H1 (cell line): ENCODE measurements around the gene DSCAM. TPM values are rescaled to one million over a fixed set of nuclear protein-coding genes. Genes with fewer than 3 reads are reported as not detected.

Experiments
- CTCF ChIA-PET: fragments of 300-600 bp; sonication (Branson Sonifier 250); formaldehyde crosslinking; loops from one replicate; lab custom pipeline; 2021; ENCODE audit not compliant: partially characterized antibody; lab: Charles Lee
- POLR2A ChIA-PET: fragments of 300-600 bp; sonication (Branson Sonifier 250); formaldehyde crosslinking; loops from one replicate; lab custom pipeline; 2021; ENCODE audit warnings: inconsistent platforms; ENCODE audit not compliant: partially characterized antibody; lab: Charles Lee
- DNase-seq, 2 experiments: peaks; one replicate each; pipeline versions ENCODE4 v3.0.0 to v3.0.0-alpha.2; 2010 to 2022; ENCODE audit warnings: low spot score in 2 of 2, low read depth in 1 of 2, mixed read lengths in 1 of 2
- FAIRE-seq: peaks from 2 replicates; lab custom pipeline; 2011; peaks lifted over from hg19 to GRCh38; lab: Jason Lieb, UNC
- H2AFZ ChIP-seq: 2 replicates; pipeline ENCODE4 v1.8.1; 2012; ENCODE audit warnings: low read length, inconsistent platforms
- H2AK5ac ChIP-seq: 2 replicates; pipeline ENCODE4 v1.6.1; 2013; ENCODE audit warnings: low read depth, low read length
- H2BK120ac ChIP-seq: replicated peaks from 2 replicates; pipeline ENCODE3; 2013; ENCODE audit warnings: low read depth, low read length, inconsistent platforms
- H2BK12ac ChIP-seq: 2 replicates; pipeline ENCODE4 v1.6.1; 2013; ENCODE audit warnings: low read depth, low read length
- H2BK15ac ChIP-seq: 2 replicates; pipeline ENCODE4 v1.6.1; 2013; ENCODE audit warnings: low read length
- H2BK20ac ChIP-seq: 2 replicates; pipeline ENCODE4 v1.6.1; 2013; ENCODE audit warnings: low read length
- H2BK5ac ChIP-seq: 2 replicates; pipeline ENCODE4 v1.6.1; 2013; ENCODE audit warnings: low read depth, low read length
- H3K14ac ChIP-seq: 2 replicates; pipeline ENCODE4 v1.6.1; 2013; ENCODE audit warnings: inconsistent platforms; ENCODE audit not compliant: insufficient read length
- H3K18ac ChIP-seq: 2 replicates; pipeline ENCODE4 v1.6.1; 2013; ENCODE audit warnings: low read length; ENCODE audit errors: extremely low read depth
- H3K23ac ChIP-seq: 2 replicates; pipeline ENCODE4 v1.6.1; 2013; ENCODE audit warnings: inconsistent platforms; ENCODE audit not compliant: insufficient read length
- H3K23me2 ChIP-seq: 2 replicates; pipeline ENCODE4 v1.6.1; 2013; ENCODE audit warnings: low read depth, low read length
- H3K27ac ChIP-seq: 2 replicates; pipeline ENCODE4 v1.6.1; 2011; ENCODE audit warnings: low read depth, low read length, inconsistent platforms
- H3K27me3 ChIP-seq, 4 experiments: replicated peaks in 1 of 4; 1 replicate in 1 of 4; 2 replicates in 3 of 4; pipeline versions ENCODE4 v1.6.1 to v1.8.1; 2011 to 2013; ENCODE audit warnings: low read length in 3 of 4, mild to moderate bottlenecking in 3 of 4, inconsistent platforms in 2 of 4, mixed read lengths in 2 of 4, moderate library complexity in 1 of 4; ENCODE audit not compliant: control insufficient read depth in 3 of 4, insufficient read depth in 3 of 4; ENCODE audit errors: extremely low read depth in 1 of 4
- H3K36me3 ChIP-seq, 4 experiments: 2 replicates each; pipeline versions ENCODE4 v1.6.1 to v1.8.1; 2011 to 2013; ENCODE audit warnings: mild to moderate bottlenecking in 4 of 4, low read length in 3 of 4, moderate library complexity in 2 of 4, control low read depth in 1 of 4, inconsistent platforms in 1 of 4; ENCODE audit not compliant: insufficient read depth in 4 of 4, control insufficient read depth in 2 of 4
- H3K4ac ChIP-seq: replicated peaks from 2 replicates; pipeline ENCODE3; 2013; ENCODE audit warnings: low read length, low read depth, mixed read lengths, inconsistent platforms; ENCODE audit not compliant: insufficient read length
- H3K4me1 ChIP-seq, 4 experiments: replicated peaks in 1 of 4; 1 replicate in 1 of 4; 2 replicates in 3 of 4; pipeline versions ENCODE4 v1.6.1 to v1.8.1; 2011 to 2013; ENCODE audit warnings: low read length in 3 of 4, inconsistent platforms in 2 of 4, mixed read lengths in 1 of 4; ENCODE audit not compliant: insufficient read depth in 4 of 4, control insufficient read depth in 3 of 4
- H3K4me2 ChIP-seq, 2 experiments: 2 replicates each; pipeline versions ENCODE4 v1.6.1 to v1.8.1; 2011 to 2013; ENCODE audit warnings: low read depth in 2 of 2, low read length in 2 of 2, control low read depth in 1 of 2, inconsistent platforms in 1 of 2, mild to moderate bottlenecking in 1 of 2; ENCODE audit not compliant: insufficient read depth in 1 of 2
- H3K4me3 ChIP-seq, 4 experiments: fragments of 200-600, 300-600 bp in 1 of 4; sonication (generic), shearing (Covaris generic), sonication (Bioruptor Twin) in 1 of 4; 2 replicates each; pipeline versions ENCODE4 v1.5.1 to v1.8.1; 2011 to 2016; ENCODE audit warnings: low read length in 4 of 4, low read depth in 3 of 4, control low read depth in 2 of 4, inconsistent platforms in 2 of 4, mild to moderate bottlenecking in 2 of 4, mixed read lengths in 1 of 4, moderate library complexity in 1 of 4; ENCODE audit not compliant: insufficient read depth in 2 of 4; ENCODE audit errors: extremely low read depth in 1 of 4
- H3K56ac ChIP-seq: replicated peaks from 2 replicates; pipeline ENCODE3; 2013; ENCODE audit warnings: low read depth, mild to moderate bottlenecking, mixed read lengths, low read length, inconsistent platforms; ENCODE audit not compliant: insufficient read length
- H3K79me1 ChIP-seq: 2 replicates; pipeline ENCODE4 v1.6.1; 2013; ENCODE audit warnings: low read depth, low read length, control low read depth
- H3K79me2 ChIP-seq, 2 experiments: 2 replicates each; pipeline versions ENCODE4 v1.6.1 to v1.8.1; 2012 to 2013; ENCODE audit warnings: low read length in 2 of 2, mild to moderate bottlenecking in 2 of 2, inconsistent platforms in 1 of 2; ENCODE audit not compliant: insufficient read depth in 2 of 2, control insufficient read depth in 1 of 2
- H3K9ac ChIP-seq, 4 experiments: replicated peaks in 1 of 4; 1 replicate in 1 of 4; 2 replicates in 3 of 4; pipeline versions ENCODE4 v1.6.1 to v1.8.1; 2011 to 2013; ENCODE audit warnings: low read depth in 3 of 4, low read length in 3 of 4, control low read depth in 2 of 4, mild to moderate bottlenecking in 2 of 4, moderate library complexity in 2 of 4, inconsistent platforms in 1 of 4; ENCODE audit errors: extremely low read depth in 1 of 4
- H3K9me3 ChIP-seq, 2 experiments: 2 replicates each; pipeline versions ENCODE4 v1.6.1 to v1.8.1; 2012 to 2013; ENCODE audit warnings: mild to moderate bottlenecking in 2 of 2, moderate library complexity in 2 of 2, control low read depth in 1 of 2, inconsistent platforms in 1 of 2, low read depth in 1 of 2, low read length in 1 of 2, mixed read lengths in 1 of 2; ENCODE audit not compliant: insufficient read depth in 2 of 2
- H4K20me1 ChIP-seq, 2 experiments: replicated peaks in 1 of 2; 2 replicates each; pipeline versions ENCODE3 to v1.8.1; 2011 to 2013; ENCODE audit warnings: inconsistent platforms in 2 of 2, low read length in 2 of 2, mild to moderate bottlenecking in 1 of 2; ENCODE audit not compliant: insufficient read depth in 2 of 2, control insufficient read depth in 1 of 2
- H4K5ac ChIP-seq: 2 replicates; pipeline ENCODE4 v1.6.1; 2013; ENCODE audit warnings: low read length, low read depth, mixed read lengths, inconsistent platforms; ENCODE audit not compliant: insufficient read length
- H4K8ac ChIP-seq: 2 replicates; pipeline ENCODE4 v1.8.0; 2013; ENCODE audit warnings: mild to moderate bottlenecking, moderate library complexity, low read length, inconsistent platforms; ENCODE audit not compliant: insufficient read depth; ENCODE audit errors: extremely low read depth
- H4K91ac ChIP-seq: replicated peaks from 2 replicates; pipeline ENCODE3; 2013; ENCODE audit warnings: low read length, mixed read lengths, inconsistent platforms; ENCODE audit not compliant: insufficient read length
- ATF3 ChIP-seq: IDR thresholded peaks from 2 replicates; pipeline ENCODE4 v1.6.1; 2011; ENCODE audit warnings: low read depth, mild to moderate bottlenecking, low read length; ENCODE audit not compliant: insufficient read depth
- BACH1 ChIP-seq: IDR thresholded peaks from 2 replicates; pipeline ENCODE4 v1.6.1; 2012; ENCODE audit warnings: low read length, improper control_type of control experiment
- FOSL1 ChIP-seq: IDR thresholded peaks from 2 replicates; pipeline ENCODE4 v1.6.1; 2011; ENCODE audit warnings: mild to moderate bottlenecking, low read depth, low read length, moderate library complexity; ENCODE audit not compliant: insufficient read depth
- KDM5A ChIP-seq: fragments of 200-600 bp; IDR thresholded peaks from 2 replicates; pipeline ENCODE4 v1.7.1; 2012; ENCODE audit warnings: mild to moderate bottlenecking, low read length, inconsistent platforms, mixed read lengths
- RAD21 ChIP-seq, 2 experiments: IDR thresholded peaks in 1 of 2; conservative IDR thresholded peaks in 1 of 2; 2 replicates each; pipeline ENCODE4 v1.6.1; 2011; ENCODE audit warnings: low read depth in 2 of 2, low read length in 2 of 2, improper control_type of control experiment in 1 of 2, inconsistent platforms in 1 of 2, mild to moderate bottlenecking in 1 of 2, moderate library complexity in 1 of 2
- RBBP5 ChIP-seq: IDR thresholded peaks from 2 replicates; pipeline ENCODE4 v1.7.1; 2012; ENCODE audit warnings: low read depth, mild to moderate bottlenecking, inconsistent platforms, low read length, moderate library complexity, borderline replicate concordance
- SAP30 ChIP-seq: fragments of 300-600 bp; sonication (generic); IDR thresholded peaks from 2 replicates; pipeline ENCODE4 v1.7.1; 2012; ENCODE audit warnings: low read length, moderate library complexity, mild to moderate bottlenecking, inconsistent platforms; ENCODE audit not compliant: insufficient read depth, insufficient replicate concordance
- SIX5 ChIP-seq: IDR thresholded peaks from 2 replicates; pipeline ENCODE4 v1.6.1; 2011; ENCODE audit warnings: mild to moderate bottlenecking, low read depth, low read length
- SRF ChIP-seq: IDR thresholded peaks from 2 replicates; pipeline ENCODE4 v1.6.1; 2011; ENCODE audit warnings: mild to moderate bottlenecking, low read depth, low read length, moderate library complexity
- TAF1 ChIP-seq: IDR thresholded peaks from 2 replicates; pipeline ENCODE4 v1.6.1; 2011; ENCODE audit warnings: mild to moderate bottlenecking, low read depth, low read length
- whole genome bisulfite sequencing, 2 experiments: shearing (Covaris generic) in 1 of 2; methylation state at CpG; one replicate each; pipeline versions ENCODE4 v1.1.6 to v1.1.7; 2013 to 2015; ENCODE audit warnings: low lambda C conversion rate in 2 of 2, mixed read lengths in 2 of 2, inconsistent platforms in 1 of 2, low coverage in 1 of 2, missing lambda C conversion rate in 1 of 2; ENCODE audit not compliant: insufficient replicate concordance in 2 of 2, insufficient coverage in 1 of 2, insufficient read length in 1 of 2; ENCODE audit errors: extremely low coverage in 1 of 2, missing lambda C conversion rate in 1 of 2; 5-methylcytosine and 5-hydroxymethylcytosine counted together
- polyA plus RNA-seq, 7 experiments: library from polyadenylated mRNA; depleted of rRNA in 3 of 7; stranded (reverse) in 5 of 7; unstranded in 2 of 7; fragments of >200 nt in 5 of 7; fragments of 200-250 nt in 2 of 7; gene quantifications; 1 replicate in 5 of 7; 2 replicates in 1 of 7; 4 replicates in 1 of 7; pipeline versions ENCODE4 v1.2.1 to v1.2.3, GENCODE V29; 2011 to 2013; ENCODE audit warnings: missing spikeins in 2 of 7, mixed read lengths in 2 of 7
- total RNA-seq: library from RNA; stranded (reverse); fragmentation: NEBNext Ultra II Directional; extraction: Animal tissue kit (Norgen Biotek cat#: 25700); gene quantifications from 2 replicates; pipeline ENCODE4 v1.2.1, GENCODE V29; 2021
- TF ChIP-seq, protein P1 (sequence below), 3 experiments: IDR thresholded peaks; 1 replicate in 2 of 3; 2 replicates in 1 of 3; pipeline versions ENCODE4 v1.5.1 to v1.6.1; 2011; ENCODE audit warnings: low read length in 3 of 3, mild to moderate bottlenecking in 3 of 3, inconsistent platforms in 2 of 3, low read depth in 1 of 3, moderate library complexity in 1 of 3; ENCODE audit not compliant: insufficient read depth in 1 of 3; ENCODE audit errors: control extremely low read depth in 1 of 3

Gene DSCAM
- total and polyA plus RNA-seq, 2 of the 8 experiments (the other 6 are each of a cell fraction or from before 2014, with no cell fraction given): 0.02 to 0.15 TPM

GRCh38 chr21:40128891-40129290, 718.1 kb downstream of the DSCAM start:
- H3K4me3 ChIP-seq: no peak overlapping the region
- WGBS, 2 experiments: 91% methylated on average over 5 of the region's 5 CpGs; no CpG with 5 or more reads in 1 of the 2 experiments
- H3K56ac ChIP-seq: no peak overlapping the region
- H3K4me2 ChIP-seq: no peak overlapping the region
- no peaks in the 10 kb centered on the region for H3K36me3 ChIP-seq
- H3K79me2 ChIP-seq: no peaks in the 10 kb centered on the region
- H3K79me1 ChIP-seq: no peaks in the 10 kb centered on the region
- no peak overlapping the region for H2BK15ac ChIP-seq
- H3K4me1 ChIP-seq: no peaks in the 10 kb centered on the region
- no peak overlapping the region for H2BK20ac ChIP-seq
- POLR2A ChIA-PET: no interaction called here
- no peak overlapping the region for H2BK5ac ChIP-seq
- no peak overlapping the region for H3K4ac ChIP-seq
- H3K23me2 ChIP-seq: no peaks in the 10 kb centered on the region
- no peak for FAIRE-seq
- H3K23ac ChIP-seq: no peak overlapping the region
- no peak overlapping the region for H4K8ac ChIP-seq
- H3K14ac ChIP-seq: no peak overlapping the region
- H4K20me1 ChIP-seq: no peaks in the 10 kb centered on the region
- no peak overlapping the region for H3K18ac ChIP-seq
- H3K27me3 ChIP-seq: no peaks in the 10 kb centered on the region
- no peak for DNase-seq
- no peak overlapping the region for H2AFZ ChIP-seq
- no peaks in the 10 kb centered on the region for H3K9me3 ChIP-seq
- no peak overlapping the region for H2AK5ac ChIP-seq
- CTCF ChIA-PET: no interaction called here
- no peak overlapping the region for H3K9ac ChIP-seq
- no peak overlapping the region for H4K91ac ChIP-seq
- no peak overlapping the region for H3K27ac ChIP-seq
- H2BK12ac ChIP-seq: no peak overlapping the region
- H4K5ac ChIP-seq: no peak overlapping the region
- H2BK120ac ChIP-seq: no peak overlapping the region
- TF ChIP-seq SAP30 (no peak), RAD21 (IDR thresholded peaks at IDR 0.05 in 1 of 2, conservative IDR thresholded peaks at IDR 0.05 in 1 of 2; ENCODE audit: low read depth in 2 of 2, low read length in 2 of 2) (no peak), SRF (no peak), TAF1 (no peak), RBBP5 (no peak), SIX5 (no peak), KDM5A (no peak), BACH1 (no peak), FOSL1 (no peak), ATF3 (no peak)
- TF ChIP-seq, protein P1, sequence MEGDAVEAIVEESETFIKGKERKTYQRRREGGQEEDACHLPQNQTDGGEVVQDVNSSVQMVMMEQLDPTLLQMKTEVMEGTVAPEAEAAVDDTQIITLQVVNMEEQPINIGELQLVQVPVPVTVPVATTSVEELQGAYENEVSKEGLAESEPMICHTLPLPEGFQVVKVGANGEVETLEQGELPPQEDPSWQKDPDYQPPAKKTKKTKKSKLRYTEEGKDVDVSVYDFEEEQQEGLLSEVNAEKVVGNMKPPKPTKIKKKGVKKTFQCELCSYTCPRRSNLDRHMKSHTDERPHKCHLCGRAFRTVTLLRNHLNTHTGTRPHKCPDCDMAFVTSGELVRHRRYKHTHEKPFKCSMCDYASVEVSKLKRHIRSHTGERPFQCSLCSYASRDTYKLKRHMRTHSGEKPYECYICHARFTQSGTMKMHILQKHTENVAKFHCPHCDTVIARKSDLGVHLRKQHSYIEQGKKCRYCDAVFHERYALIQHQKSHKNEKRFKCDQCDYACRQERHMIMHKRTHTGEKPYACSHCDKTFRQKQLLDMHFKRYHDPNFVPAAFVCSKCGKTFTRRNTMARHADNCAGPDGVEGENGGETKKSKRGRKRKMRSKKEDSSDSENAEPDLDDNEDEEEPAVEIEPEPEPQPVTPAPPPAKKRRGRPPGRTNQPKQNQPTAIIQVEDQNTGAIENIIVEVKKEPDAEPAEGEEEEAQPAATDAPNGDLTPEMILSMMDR (IDR thresholded peaks at IDR 0.05; ENCODE audit: control extremely low read depth in 1 of 3, insufficient read depth in 1 of 3, low read depth in 1 of 3, low read length in 3 of 3): no peak
